Left lung (tissue), 10 donors: ENCODE results near the gene ACBD6. TPM values are rescaled to one million over a fixed set of nuclear protein-coding genes. Genes with fewer than 3 reads are reported as not detected.
"Not testable (repeated sequence)": the region's sequence is repeated elsewhere in the genome, so short reads cannot be mapped to it uniquely, and the experiment has no call there.

Source experiments
- ATAC-seq: fragments of 200-7000 bp; cut with Tn5 transposase; one replicate; pipeline ENCODE4 v1.9.1; 2020; ENCODE audit warnings: moderate library complexity
- DNase-seq, 4 donors: peaks; one replicate each; pipeline ENCODE4 v3.0.0-alpha.2; 2013 to 2020
- H3K27ac ChIP-seq, 2 donors: fragments of 200-600 bp; sonication (generic) in 1 of 2; one replicate each; pipeline versions ENCODE4 v1.5.0 to v1.8.0; 2020 to 2021
- H3K27me3 ChIP-seq, 2 donors: fragments of 200-600 bp; sonication (generic) in 1 of 2; one replicate each; pipeline versions ENCODE4 v1.5.0 to v1.8.0; 2020 to 2021
- H3K36me3 ChIP-seq, 2 donors: fragments of 200-600 bp; sonication (generic) in 1 of 2; one replicate each; pipeline versions ENCODE4 v1.5.0 to v1.8.0; 2020 to 2021
- H3K4me1 ChIP-seq, 2 donors: fragments of 200-600 bp; one replicate each; pipeline ENCODE4 v1.8.0; 2021
- H3K4me3 ChIP-seq, 2 donors: fragments of 200-600 bp; sonication (generic) in 1 of 2; one replicate each; pipeline versions ENCODE4 v1.5.0 to v1.8.0; 2020 to 2021; ENCODE audit warnings: mild to moderate bottlenecking in 1 of 2
- H3K9me3 ChIP-seq, 2 donors: fragments of 200-600 bp; sonication (generic) in 1 of 2; one replicate each; pipeline versions ENCODE4 v1.5.0 to v1.8.0; 2020 to 2021
- intact Hi-C, 2 donors: fragments of 100-400 bp; cut with DNase I; formaldehyde crosslinking; loops; one replicate each; pipeline versions ENCODE4 v1.11.2 to v1.14.2; 2022
- polyA plus RNA-seq, 6 donors: library from polyadenylated mRNA; unstranded; fragments of 120-200 nt; gene quantifications; one replicate each; pipeline ENCODE4 v1.2.1, GENCODE V29; 2013; ENCODE audit not compliant: insufficient read length in 6 of 6
- total RNA-seq, 2 donors: library from RNA; stranded (reverse); fragmentation: NEBNext Ultra II Directional; extraction: Animal tissue kit (Norgen Biotek cat#: 25700); gene quantifications; one replicate each; pipeline ENCODE4 v1.2.1, GENCODE V29; 2021
- TF ChIP-seq, protein P1 (sequence below), 2 donors: fragments of 200-600 bp; sonication (generic) in 1 of 2; IDR thresholded peaks; one replicate each; pipeline versions ENCODE4 v1.5.0 to v1.8.0; 2021; ENCODE audit warnings: antibody characterized with exemption in 2 of 2
- donor health status: DM: no; HTN: yes; CAD: no.
- donor health status: DM: no; HTN: no; CAD: no.

The ACBD6 gene
- total and polyA plus RNA-seq, 8 donors = 26.5 to 81.9 (median 78.9) TPM

DNA sequence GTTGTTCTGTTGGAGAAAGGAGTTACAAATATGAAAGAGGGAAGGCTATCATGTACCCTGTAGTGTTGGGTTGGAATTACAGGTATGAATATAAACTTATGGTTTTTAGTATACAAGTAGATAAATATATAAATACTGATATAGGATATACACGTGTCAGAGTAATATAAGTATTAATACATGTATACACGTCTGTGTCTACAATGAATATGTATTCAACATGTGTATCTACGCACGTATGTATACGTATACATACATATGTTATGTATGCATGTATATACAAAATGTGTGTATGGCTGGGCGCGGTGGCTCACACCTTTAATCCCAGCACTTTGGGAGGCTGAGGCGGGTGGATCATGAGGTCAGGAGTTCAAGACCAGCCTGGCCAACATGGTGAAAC, 17.9 kb downstream of the ACBD6 start:
- DNase-seq = no peak
- Histone ChIP-seq H3K36me3 (peaks cover 0 to 22% of the 10 kb centered on the region in 2 donors), H3K4me3 (no peak overlapping the region), H3K27ac (no peak overlapping the region), H3K27me3 (no peaks in the 10 kb centered on the region), H3K9me3 (no peaks in the 10 kb centered on the region), H3K4me1 (peaks cover 0 to 7% of the 10 kb centered on the region in 2 donors)
- TF ChIP-seq, protein P1, sequence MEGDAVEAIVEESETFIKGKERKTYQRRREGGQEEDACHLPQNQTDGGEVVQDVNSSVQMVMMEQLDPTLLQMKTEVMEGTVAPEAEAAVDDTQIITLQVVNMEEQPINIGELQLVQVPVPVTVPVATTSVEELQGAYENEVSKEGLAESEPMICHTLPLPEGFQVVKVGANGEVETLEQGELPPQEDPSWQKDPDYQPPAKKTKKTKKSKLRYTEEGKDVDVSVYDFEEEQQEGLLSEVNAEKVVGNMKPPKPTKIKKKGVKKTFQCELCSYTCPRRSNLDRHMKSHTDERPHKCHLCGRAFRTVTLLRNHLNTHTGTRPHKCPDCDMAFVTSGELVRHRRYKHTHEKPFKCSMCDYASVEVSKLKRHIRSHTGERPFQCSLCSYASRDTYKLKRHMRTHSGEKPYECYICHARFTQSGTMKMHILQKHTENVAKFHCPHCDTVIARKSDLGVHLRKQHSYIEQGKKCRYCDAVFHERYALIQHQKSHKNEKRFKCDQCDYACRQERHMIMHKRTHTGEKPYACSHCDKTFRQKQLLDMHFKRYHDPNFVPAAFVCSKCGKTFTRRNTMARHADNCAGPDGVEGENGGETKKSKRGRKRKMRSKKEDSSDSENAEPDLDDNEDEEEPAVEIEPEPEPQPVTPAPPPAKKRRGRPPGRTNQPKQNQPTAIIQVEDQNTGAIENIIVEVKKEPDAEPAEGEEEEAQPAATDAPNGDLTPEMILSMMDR (IDR thresholded peaks at IDR 0.05) = no peak
- intact Hi-C loops = loop anchor here in 1 of 2 donors (5.0 to 10.0 kb wide), 2 partner anchors 232 to 300 kb away; no protein-coding TSS in a partner anchor
- no peak for ATAC-seq

DNA sequence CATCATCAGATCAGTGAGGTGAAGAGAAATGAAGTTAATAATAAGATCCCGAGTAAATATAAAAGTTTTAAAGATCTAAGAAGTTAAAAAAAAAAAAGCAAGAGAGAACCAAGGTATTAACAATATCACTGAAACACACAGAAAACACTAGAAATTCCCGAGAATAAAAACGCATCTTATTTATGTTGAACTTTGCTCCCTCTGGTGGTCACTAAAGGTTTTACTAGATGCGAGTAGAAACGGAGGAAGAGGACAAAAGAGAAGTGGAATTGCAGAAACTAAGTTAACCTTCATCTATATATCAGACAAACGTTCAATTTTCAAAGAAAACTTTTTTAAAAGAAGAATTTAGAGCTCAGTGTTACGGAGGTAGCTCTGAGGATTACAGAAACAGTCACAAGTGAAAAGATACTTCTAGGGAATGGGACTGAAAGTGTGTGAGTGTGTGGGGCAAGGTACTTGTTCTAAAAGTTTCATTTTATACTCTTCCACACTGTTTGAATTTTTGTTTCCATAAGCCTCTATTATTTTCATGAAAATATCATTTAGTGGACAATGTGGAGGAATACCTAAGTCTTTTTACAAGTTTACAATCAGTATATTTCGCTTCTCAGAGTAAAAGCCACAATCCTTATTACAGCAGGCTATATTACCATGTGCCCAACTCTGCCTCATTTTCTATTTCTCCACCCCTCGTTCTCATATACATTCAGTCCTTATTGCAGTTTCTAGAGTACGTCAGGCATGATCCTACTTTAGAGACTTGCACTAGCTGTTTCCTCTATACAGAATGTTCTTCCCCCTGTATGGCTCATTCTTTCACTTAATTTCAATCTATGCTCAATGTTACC, 19.7 kb downstream of the ACBD6 start:
- no peak overlapping the region for H3K4me3 ChIP-seq
- peak; percentile 71 for ATAC-seq
- peaks cover 0 to 7% of the 10 kb centered on the region in 2 donors for H3K4me1 ChIP-seq
- no peaks in the 10 kb centered on the region for H3K9me3 ChIP-seq
- H3K36me3 ChIP-seq = peaks cover 0 to 24% of the 10 kb centered on the region in 2 donors
- TF ChIP-seq, protein P1 (IDR thresholded peaks at IDR 0.05) = peak; percentile 60 to 75
- no peak overlapping the region for H3K27ac ChIP-seq
- H3K27me3 ChIP-seq = no peaks in the 10 kb centered on the region
- intact Hi-C loops = loop anchor here in 1 of 2 donors (5.0 to 10.0 kb wide), 2 partner anchors 230 to 298 kb away; no protein-coding TSS in a partner anchor
- DNase-seq = peak in 2 of 4 donors; percentile 36 to 61

DNA sequence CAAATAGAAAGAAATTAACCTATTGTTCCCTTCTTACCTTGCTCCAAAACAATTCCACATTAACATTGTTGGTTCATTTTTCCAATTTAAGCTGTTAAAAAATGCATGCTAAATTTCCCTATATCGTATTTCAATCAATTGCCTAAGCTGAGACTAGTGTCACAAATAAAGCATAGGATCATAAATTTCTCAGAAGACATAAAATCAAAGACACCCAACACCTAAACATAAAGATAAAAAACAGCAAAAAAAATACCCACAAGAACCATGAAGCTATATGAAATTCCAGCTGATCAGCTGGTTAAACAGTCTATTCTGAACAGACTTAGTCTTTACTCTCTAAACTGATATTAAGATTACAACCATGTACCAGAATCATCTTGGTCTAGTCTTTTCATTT, 32.3 kb downstream of the ACBD6 start:
- H3K4me3 ChIP-seq = no peak overlapping the region

DNA sequence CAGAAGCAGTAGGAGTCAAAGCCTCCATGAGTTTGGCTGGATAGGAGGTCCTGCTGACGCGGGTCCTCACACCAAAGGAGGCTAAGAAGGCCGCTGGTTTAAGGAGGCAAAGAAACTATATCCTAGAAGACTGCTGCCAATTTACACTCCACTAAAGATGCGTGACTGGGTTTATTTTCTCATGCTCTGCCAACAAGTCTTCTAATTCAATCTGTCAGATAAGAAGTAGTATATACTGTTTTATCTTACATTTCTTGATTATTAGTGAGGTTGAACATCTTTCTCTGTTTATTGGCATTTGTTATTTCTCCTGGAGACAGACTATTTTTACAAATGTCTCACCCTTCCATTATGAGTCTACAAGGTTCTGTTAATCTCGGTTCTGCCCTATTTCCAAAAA, 34.1 kb downstream of the ACBD6 start:
- Histone ChIP-seq H3K36me3 (no peaks in the 10 kb centered on the region), H3K4me1 (no peaks in the 10 kb centered on the region), H3K4me3 (no peak overlapping the region), H3K27me3 (no peaks in the 10 kb centered on the region), H3K9me3 (peaks cover 0 to 17% of the 10 kb centered on the region in 2 donors), H3K27ac (no peak overlapping the region)
- DNase-seq (no peak), ATAC-seq (no peak)
- TF ChIP-seq, protein P1 (IDR thresholded peaks at IDR 0.05) = no peak
- intact Hi-C loops = no loop called here

More for the DNA sequence above, 32.3 kb downstream of the ACBD6 start:
- ATAC-seq (no peak), DNase-seq (no peak)
- Histone ChIP-seq H3K27ac (no peak overlapping the region), H3K36me3 (no peaks in the 10 kb centered on the region), H3K27me3 (no peaks in the 10 kb centered on the region), H3K4me1 (no peaks in the 10 kb centered on the region), H3K9me3 (no peaks in the 10 kb centered on the region)
- TF ChIP-seq, protein P1 (IDR thresholded peaks at IDR 0.05) = no peak
- intact Hi-C loops = no loop called here

DNA sequence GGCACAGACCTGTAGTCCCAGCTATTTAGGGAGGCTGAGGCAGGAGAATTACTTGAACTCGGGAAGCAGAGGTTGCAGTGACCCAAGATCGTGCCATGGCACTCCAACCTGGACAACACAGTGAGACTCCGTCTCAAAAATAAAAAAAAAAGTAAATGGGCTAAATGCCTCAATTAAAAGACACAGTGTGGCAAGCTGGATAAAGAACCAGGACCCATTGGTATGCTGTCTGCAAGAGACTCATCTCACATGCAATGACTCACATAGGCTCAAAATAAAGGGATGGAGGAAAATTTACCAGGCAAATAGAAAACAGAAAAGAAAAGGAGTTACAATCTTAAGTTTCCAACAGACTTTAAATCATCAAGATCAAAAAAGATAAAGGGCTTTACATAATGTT, 40.3 kb downstream of the ACBD6 start:
- H3K27me3 ChIP-seq = no peaks in the 10 kb centered on the region
- DNase-seq (no peak), ATAC-seq (no peak)
- peaks cover 0 to 37% of the 10 kb centered on the region in 2 donors for H3K9me3 ChIP-seq
- no peak overlapping the region for H3K27ac ChIP-seq
- H3K4me3 ChIP-seq = no peak overlapping the region
- peaks cover 0 to 5% of the 10 kb centered on the region in 2 donors for H3K36me3 ChIP-seq
- H3K4me1 ChIP-seq = no peaks in the 10 kb centered on the region
- intact Hi-C loops = no loop called here
- TF ChIP-seq, protein P1 (IDR thresholded peaks at IDR 0.05) = no peak

DNA sequence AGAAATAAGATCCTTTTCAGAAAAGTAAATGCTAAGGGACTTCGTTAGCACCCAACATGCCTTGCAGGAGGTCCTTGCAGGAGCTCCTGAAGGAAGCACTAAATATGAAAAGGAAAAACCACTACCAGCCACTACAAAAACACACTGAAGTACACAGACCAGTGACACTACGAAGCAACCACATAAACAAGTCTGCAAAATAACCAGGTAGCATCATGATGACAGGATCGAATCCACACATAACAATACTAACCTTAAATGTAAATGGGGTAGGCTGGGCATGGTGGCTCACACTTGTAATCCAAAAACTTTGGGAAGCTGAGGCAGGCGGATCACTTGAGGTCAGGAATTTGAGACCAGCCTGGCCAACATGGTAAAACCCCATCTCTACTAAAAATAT, 40.7 kb downstream of the ACBD6 start:
- H3K27me3 ChIP-seq, H3K27ac ChIP-seq, H3K4me3 ChIP-seq, intact Hi-C loops, ATAC-seq, H3K4me1 ChIP-seq, DNase-seq, H3K36me3 ChIP-seq: not testable (repeated sequence)
- H3K9me3 ChIP-seq = peaks cover 0 to 37% of the 10 kb centered on the region in 2 donors
